ENCODE results near the gene NRXN3. TPM values are rescaled to one million over a fixed set of nuclear protein-coding genes. Genes with fewer than 3 reads are reported as not detected.

NRXN3 gene
- polyA plus RNA-seq, 1 donor (not counting 4 experiments of a cell fraction or from before 2014, with no cell fraction given) = 0.89 TPM

DNA sequence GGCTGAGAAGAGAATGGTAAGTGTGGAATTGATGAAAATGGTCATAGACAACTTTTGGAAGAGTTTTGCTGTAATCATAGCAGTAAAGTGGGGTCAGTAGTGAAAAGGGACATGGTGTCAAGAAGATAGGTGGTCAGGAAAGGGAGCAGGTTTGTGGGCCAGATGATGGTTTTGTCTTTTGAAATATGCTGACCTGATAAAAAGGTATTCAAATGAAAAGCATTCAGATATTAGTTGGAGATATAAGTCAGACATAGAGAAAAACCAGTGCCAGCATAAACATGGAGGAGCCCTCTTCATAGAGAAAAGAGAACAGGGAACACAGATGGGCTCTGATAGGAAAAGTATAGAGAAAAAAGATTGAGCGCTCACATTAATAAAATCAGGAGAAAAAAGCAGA, 518.3 kb downstream of the NRXN3 start:
- no peak for TF ChIP-seq EZH2 (IDR thresholded peaks at IDR 0.05; ENCODE audit: low read length)
- TF ChIP-seq, protein P1, sequence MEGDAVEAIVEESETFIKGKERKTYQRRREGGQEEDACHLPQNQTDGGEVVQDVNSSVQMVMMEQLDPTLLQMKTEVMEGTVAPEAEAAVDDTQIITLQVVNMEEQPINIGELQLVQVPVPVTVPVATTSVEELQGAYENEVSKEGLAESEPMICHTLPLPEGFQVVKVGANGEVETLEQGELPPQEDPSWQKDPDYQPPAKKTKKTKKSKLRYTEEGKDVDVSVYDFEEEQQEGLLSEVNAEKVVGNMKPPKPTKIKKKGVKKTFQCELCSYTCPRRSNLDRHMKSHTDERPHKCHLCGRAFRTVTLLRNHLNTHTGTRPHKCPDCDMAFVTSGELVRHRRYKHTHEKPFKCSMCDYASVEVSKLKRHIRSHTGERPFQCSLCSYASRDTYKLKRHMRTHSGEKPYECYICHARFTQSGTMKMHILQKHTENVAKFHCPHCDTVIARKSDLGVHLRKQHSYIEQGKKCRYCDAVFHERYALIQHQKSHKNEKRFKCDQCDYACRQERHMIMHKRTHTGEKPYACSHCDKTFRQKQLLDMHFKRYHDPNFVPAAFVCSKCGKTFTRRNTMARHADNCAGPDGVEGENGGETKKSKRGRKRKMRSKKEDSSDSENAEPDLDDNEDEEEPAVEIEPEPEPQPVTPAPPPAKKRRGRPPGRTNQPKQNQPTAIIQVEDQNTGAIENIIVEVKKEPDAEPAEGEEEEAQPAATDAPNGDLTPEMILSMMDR (optimal IDR thresholded peaks at IDR 0.05 in 1 of 3, IDR thresholded peaks at IDR 0.05 in 1 of 3, conservative IDR thresholded peaks at IDR 0.05 in 1 of 3; ENCODE audit: extremely low read depth in 1 of 3, insufficient read depth in 2 of 3, low read length in 3 of 3) = no peak
- Histone ChIP-seq H2AFZ (ENCODE audit: control insufficient read depth, low read length) (no peak overlapping the region), H3K27ac (ENCODE audit: control insufficient read depth, insufficient read depth, low read length) (no peak overlapping the region), H4K20me1 (ENCODE audit: control insufficient read depth, extremely low read depth, insufficient read depth, low read length) (no peaks in the 10 kb centered on the region), H3K9me1 (ENCODE audit: control insufficient read depth, extremely low read depth, insufficient read depth, low read length) (no peaks in the 10 kb centered on the region), H3K4me3 (ENCODE audit: control insufficient read depth in 2 of 3, extremely low read depth in 1 of 3, insufficient read depth in 2 of 3, low read depth in 1 of 3, low read length in 3 of 3) (no peak overlapping the region), H3K79me2 (ENCODE audit: control insufficient read depth, insufficient read depth, low read length) (no peaks in the 10 kb centered on the region), H3K9ac (ENCODE audit: control insufficient read depth, extremely low read depth, insufficient read depth, low read length) (no peak overlapping the region), H3K4me2 (ENCODE audit: control insufficient read depth, extremely low read depth, insufficient read depth, low read depth, low read length) (no peak overlapping the region), H3K4me1 (ENCODE audit: control insufficient read depth, extremely low read depth, insufficient read depth, low read length) (no peaks in the 10 kb centered on the region), H3K36me3 (ENCODE audit: control insufficient read depth in 2 of 2, extremely low read depth in 1 of 2, insufficient read depth in 2 of 2, low read length in 2 of 2) (no peaks in the 10 kb centered on the region), H3K9me3 (ENCODE audit: control insufficient read depth, low read depth, low read length) (no peaks in the 10 kb centered on the region), H3K27me3 (ENCODE audit: control insufficient read depth, extremely low read depth, insufficient read depth, low read length) (no peaks in the 10 kb centered on the region)
- DNase-seq (ENCODE audit: low read depth, low spot score) (no peak), FAIRE-seq (no peak)
- dilution Hi-C loops (cut with MboI; ENCODE audit: extremely low pct_ligation_motif_present, low sequenced_read_pairs) = no loop called here

DNA sequence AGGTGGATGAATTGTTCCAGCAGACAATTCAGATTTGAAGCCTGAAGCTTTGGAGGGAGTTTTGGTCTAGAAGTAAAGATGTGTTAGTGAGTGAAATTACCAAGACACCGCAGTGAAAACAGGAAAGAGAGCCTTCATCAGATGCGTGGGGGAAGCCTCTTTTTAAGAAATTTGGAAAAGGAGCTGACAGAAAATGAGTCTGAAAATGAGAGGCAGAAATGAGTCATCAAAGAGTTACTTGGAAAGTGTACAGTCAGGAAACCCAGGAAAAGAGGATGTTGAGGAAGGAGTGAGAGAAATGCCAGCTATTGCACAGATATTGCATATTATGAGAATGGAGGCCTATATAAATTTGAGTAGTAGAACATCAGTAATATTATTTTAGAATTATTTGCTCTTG, 520.7 kb downstream of the NRXN3 start:
- TF ChIP-seq EZH2 (IDR thresholded peaks at IDR 0.05; ENCODE audit: low read length) = no peak
- TF ChIP-seq, protein P1 (optimal IDR thresholded peaks at IDR 0.05 in 1 of 3, IDR thresholded peaks at IDR 0.05 in 1 of 3, conservative IDR thresholded peaks at IDR 0.05 in 1 of 3; ENCODE audit: extremely low read depth in 1 of 3, insufficient read depth in 2 of 3, low read length in 3 of 3) = no peak
- no peaks in the 10 kb centered on the region for H3K36me3 ChIP-seq (ENCODE audit: control insufficient read depth in 2 of 2, extremely low read depth in 1 of 2, insufficient read depth in 2 of 2, low read length in 2 of 2)
- FAIRE-seq = no peak
- no peaks in the 10 kb centered on the region for H3K79me2 ChIP-seq (ENCODE audit: control insufficient read depth, insufficient read depth, low read length)
- no peak overlapping the region for H3K9ac ChIP-seq (ENCODE audit: control insufficient read depth, extremely low read depth, insufficient read depth, low read length)
- no peaks in the 10 kb centered on the region for H3K9me3 ChIP-seq (ENCODE audit: control insufficient read depth, low read depth, low read length)
- H2AFZ ChIP-seq (ENCODE audit: control insufficient read depth, low read length) = no peak overlapping the region
- no peak for DNase-seq (ENCODE audit: low read depth, low spot score)
- H3K9me1 ChIP-seq (ENCODE audit: control insufficient read depth, extremely low read depth, insufficient read depth, low read length) = no peaks in the 10 kb centered on the region
- no peaks in the 10 kb centered on the region for H4K20me1 ChIP-seq (ENCODE audit: control insufficient read depth, extremely low read depth, insufficient read depth, low read length)
- dilution Hi-C loops (cut with MboI; ENCODE audit: extremely low pct_ligation_motif_present, low sequenced_read_pairs) = no loop called here
- H3K4me3 ChIP-seq (ENCODE audit: control insufficient read depth in 2 of 3, extremely low read depth in 1 of 3, insufficient read depth in 2 of 3, low read depth in 1 of 3, low read length in 3 of 3) = no peak overlapping the region
- H3K4me1 ChIP-seq (ENCODE audit: control insufficient read depth, extremely low read depth, insufficient read depth, low read length) = no peaks in the 10 kb centered on the region
- no peak overlapping the region for H3K4me2 ChIP-seq (ENCODE audit: control insufficient read depth, extremely low read depth, insufficient read depth, low read depth, low read length)
- H3K27me3 ChIP-seq (ENCODE audit: control insufficient read depth, extremely low read depth, insufficient read depth, low read length) = no peaks in the 10 kb centered on the region
- H3K27ac ChIP-seq (ENCODE audit: control insufficient read depth, insufficient read depth, low read length) = no peak overlapping the region
